AG04450 (cell line): ENCODE results near the gene MED4. TPM values are rescaled to one million over a fixed set of nuclear protein-coding genes. Genes with fewer than 3 reads are reported as not detected.

Experiments
- CTCF ChIA-PET: fragments of 300-600, 350-600 bp; formaldehyde crosslinking; extraction: SDS; loops from one replicate; lab custom pipeline; 2022; ENCODE audit warnings: antibody characterized with exemption, inconsistent platforms; lab: Charles Lee
- POLR2A ChIA-PET: fragments of 350-600 bp; formaldehyde crosslinking; extraction: SDS; loops from one replicate; lab custom pipeline; 2021; ENCODE audit warnings: antibody characterized with exemption, inconsistent platforms; lab: Yijun Ruan, JAX
- DNase-seq: peaks from one replicate; pipeline ENCODE4 v3.0.0-alpha.2; 2011; ENCODE audit warnings: low read depth, low spot score
- H3K27ac ChIP-seq: one replicate; pipeline ENCODE4 v1.5.1; 2012; ENCODE audit warnings: low read depth, low read length, control low read depth
- H3K27me3 ChIP-seq: one replicate; pipeline ENCODE4 v1.6.0; 2012; ENCODE audit warnings: low read length; ENCODE audit not compliant: control insufficient read depth, insufficient read depth
- H3K4me3 ChIP-seq: 2 replicates; pipeline ENCODE4 v1.5.1; 2011; ENCODE audit warnings: mild to moderate bottlenecking, low read depth, low read length, control low read depth
- H3K9me3 ChIP-seq: 2 replicates; pipeline ENCODE4 v1.5.1; 2012; ENCODE audit warnings: low read length; ENCODE audit not compliant: control insufficient read depth, insufficient read depth
- CTCF ChIP-seq: IDR thresholded peaks from 2 replicates; pipeline ENCODE4 v1.5.1; 2011; ENCODE audit warnings: low read depth, low read length, control low read depth, inconsistent platforms
- polyA plus RNA-seq: library from polyadenylated mRNA; depleted of rRNA; stranded (reverse); fragments of >200 nt; gene quantifications from 2 replicates; pipeline ENCODE4 v1.2.3, GENCODE V29; 2011

MED4 gene
- polyA plus RNA-seq, 1 experiment: 54.1 TPM

DNA sequence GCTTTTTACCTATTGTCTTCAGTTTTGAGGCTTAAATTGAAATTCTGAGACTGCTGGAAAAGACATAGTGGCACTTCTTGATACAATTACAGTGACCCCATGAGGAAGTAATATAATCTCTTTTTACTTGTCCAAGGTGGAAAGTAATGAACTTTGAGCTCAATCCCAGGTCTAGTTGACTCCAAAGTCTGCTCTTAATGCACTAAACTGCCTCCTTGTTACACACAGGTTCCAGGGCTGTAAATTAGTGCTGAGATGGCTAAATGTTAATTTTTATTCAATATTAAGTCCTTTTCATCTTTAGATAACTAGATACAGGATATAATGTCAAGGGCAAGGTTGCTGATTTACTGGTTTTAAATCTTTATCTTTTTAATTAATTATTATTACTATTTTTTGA lies 54.9 kb downstream of the MED4 start:
- ChIA-PET CTCF (interaction anchor here (0.8 kb wide), 1 partner anchor 540 kb away, joined by 3 read pairs; no protein-coding TSS in a partner anchor), POLR2A (interaction anchor here (0.7 kb wide), 1 partner anchor 50 kb away, joined by 5 read pairs; no protein-coding TSS in a partner anchor)
- TF ChIP-seq CTCF: no peak
- DNase-seq: no peak
- no peak overlapping the region for H3K4me3 ChIP-seq
- H3K27me3 ChIP-seq: no peaks in the 10 kb centered on the region
- H3K9me3 ChIP-seq: no peaks in the 10 kb centered on the region; the same call in 1 of the 2 replicates
- H3K27ac ChIP-seq: no peak overlapping the region

- no peak for TF ChIP-seq CTCF
- Histone ChIP-seq H3K9me3 (no peaks in the 10 kb centered on the region; the same call in 1 of the 2 replicates), H3K27ac (peak overlapping the region; percentile 13), H3K27me3 (no peaks in the 10 kb centered on the region), H3K4me3 (no peak overlapping the region)
- ChIA-PET CTCF (interaction anchor here (0.7 to 3.3 kb wide), 22 partner anchors 9 to 1238 kb away, joined by 3 to 37 read pairs (median 5); partner anchors contain the start of gene MED4), POLR2A (no interaction called here)
- no peak for DNase-seq
Observed at GRCh38 chr13:48038761-48039160, 56.1 kb downstream of the MED4 start.

- ChIA-PET POLR2A (interaction anchor here (0.6 to 1.5 kb wide), 8 partner anchors 9 to 357 kb away, joined by 3 to 5 read pairs (median 4); partner anchors contain the start of genes MED4 and SUCLA2), CTCF (interaction anchor here (0.6 to 3.3 kb wide), 31 partner anchors 10 to 1237 kb away, joined by 3 to 37 read pairs (median 5); partner anchors contain the start of genes MED4 and SUCLA2)
- Histone ChIP-seq H3K9me3 (peaks cover 1% of the 10 kb centered on the region), H3K4me3 (peak within 1 kb of the TSS; percentile 89), H3K27ac (peak within 1 kb of the TSS; percentile 98), H3K27me3 (no peaks in the 10 kb centered on the region)
- DNase-seq: peak; percentile 93
- peak; percentile 98 for TF ChIP-seq CTCF
Observed at GRCh38 chr13:48037346-48038173, 57.3 kb downstream of the MED4 start, which contains the start of gene NUDT15. Gene NUDT15, plus strand, starts transcription at chr13:48037726. Its CDS starts 21 bp downstream, at chr13:48037747.

- DNase-seq: no peak
- Histone ChIP-seq H3K27me3 (no peaks in the 10 kb centered on the region), H3K27ac (no peak overlapping the region), H3K4me3 (no peak overlapping the region), H3K9me3 (peaks cover 11% of the 10 kb centered on the region)
- no peak for TF ChIP-seq CTCF
- POLR2A ChIA-PET: no interaction called here
- CTCF ChIA-PET: no interaction called here
Observed at GRCh38 chr13:48029859-48030258, 65.0 kb downstream of the MED4 start.
